Measurements from ENCODE around the gene TRIM75. TPM values are rescaled to one million over a fixed set of nuclear protein-coding genes. Genes with fewer than 3 reads are reported as not detected.
"Not testable (repeated sequence)": the region's sequence is repeated elsewhere in the genome, so short reads cannot be mapped to it uniquely, and the experiment has no call there.

Gene TRIM75
- total RNA-seq, 2 donors from 2014 or later: not detected

- H3K9me3 ChIP-seq: no peaks in the 10 kb centered on the region
- peaks cover 16% of the 10 kb centered on the region for H3K36me3 ChIP-seq
- no peak for ATAC-seq (ENCODE audit: insufficient number of reproducible peaks, low FRiP score, low read depth)
- H3K4me1 ChIP-seq (ENCODE audit: control insufficient read depth in 1 of 2, low read depth in 2 of 2): no peaks in the 10 kb centered on the region
- DNase-seq (ENCODE audit: low spot score): no peak
- H3K27ac ChIP-seq: no peak overlapping the region
- no peak overlapping the region for H3K4me3 ChIP-seq
- H3K27me3 ChIP-seq (replicated peaks; ENCODE audit: insufficient read depth): no peaks in the 10 kb centered on the region
- TF ChIP-seq, protein P1, sequence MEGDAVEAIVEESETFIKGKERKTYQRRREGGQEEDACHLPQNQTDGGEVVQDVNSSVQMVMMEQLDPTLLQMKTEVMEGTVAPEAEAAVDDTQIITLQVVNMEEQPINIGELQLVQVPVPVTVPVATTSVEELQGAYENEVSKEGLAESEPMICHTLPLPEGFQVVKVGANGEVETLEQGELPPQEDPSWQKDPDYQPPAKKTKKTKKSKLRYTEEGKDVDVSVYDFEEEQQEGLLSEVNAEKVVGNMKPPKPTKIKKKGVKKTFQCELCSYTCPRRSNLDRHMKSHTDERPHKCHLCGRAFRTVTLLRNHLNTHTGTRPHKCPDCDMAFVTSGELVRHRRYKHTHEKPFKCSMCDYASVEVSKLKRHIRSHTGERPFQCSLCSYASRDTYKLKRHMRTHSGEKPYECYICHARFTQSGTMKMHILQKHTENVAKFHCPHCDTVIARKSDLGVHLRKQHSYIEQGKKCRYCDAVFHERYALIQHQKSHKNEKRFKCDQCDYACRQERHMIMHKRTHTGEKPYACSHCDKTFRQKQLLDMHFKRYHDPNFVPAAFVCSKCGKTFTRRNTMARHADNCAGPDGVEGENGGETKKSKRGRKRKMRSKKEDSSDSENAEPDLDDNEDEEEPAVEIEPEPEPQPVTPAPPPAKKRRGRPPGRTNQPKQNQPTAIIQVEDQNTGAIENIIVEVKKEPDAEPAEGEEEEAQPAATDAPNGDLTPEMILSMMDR (IDR thresholded peaks at IDR 0.05): no peak
These were observed 25.8 kb downstream of the TRIM75 start for GRCh38 chr4:165079476-165079875.

- H3K36me3 ChIP-seq: peaks cover 30% of the 10 kb centered on the region
- ATAC-seq (ENCODE audit: insufficient number of reproducible peaks, low FRiP score, low read depth); H3K27me3 ChIP-seq (replicated peaks; ENCODE audit: insufficient read depth); H3K4me3 ChIP-seq; H3K27ac ChIP-seq; H3K9me3 ChIP-seq; H3K4me1 ChIP-seq (ENCODE audit: control insufficient read depth in 1 of 2, low read depth in 2 of 2); DNase-seq (ENCODE audit: low spot score): not testable (repeated sequence)
These were observed 31.1 kb downstream of the TRIM75 start for GRCh38 chr4:165084787-165085186.

DNA sequence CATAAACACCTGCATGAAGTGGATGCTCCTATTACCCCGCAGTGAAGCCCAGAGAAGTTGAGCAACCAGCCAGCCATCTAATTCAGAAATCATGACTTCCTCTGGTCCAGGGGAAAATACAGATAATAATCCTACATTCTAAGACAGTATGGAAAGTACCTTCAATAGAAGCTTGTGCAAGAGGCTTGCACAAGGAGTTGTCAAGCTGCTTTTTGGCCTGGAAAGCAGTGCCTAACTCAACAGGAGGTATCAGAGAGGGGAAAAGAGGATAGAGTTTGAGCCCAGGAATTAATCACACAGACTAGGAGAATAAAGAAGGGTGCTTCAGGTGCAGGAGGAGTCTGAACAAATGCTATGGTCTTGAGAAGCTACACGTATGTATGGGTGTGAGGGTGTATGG lies 32.3 kb downstream of the TRIM75 start:
- Histone ChIP-seq H3K4me3 (no peak overlapping the region), H3K4me1 (ENCODE audit: control insufficient read depth in 1 of 2, low read depth in 2 of 2) (no peaks in the 10 kb centered on the region), H3K36me3 (peaks cover 30% of the 10 kb centered on the region), H3K9me3 (no peaks in the 10 kb centered on the region), H3K27ac (no peak overlapping the region), H3K27me3 (replicated peaks; ENCODE audit: insufficient read depth) (no peaks in the 10 kb centered on the region)
- TF ChIP-seq, protein P1 (IDR thresholded peaks at IDR 0.05): no peak
- DNase-seq (ENCODE audit: low spot score) (no peak), ATAC-seq (ENCODE audit: insufficient number of reproducible peaks, low FRiP score, low read depth) (no peak)

- Histone ChIP-seq H3K4me1 (ENCODE audit: control insufficient read depth in 1 of 2, low read depth in 2 of 2) (no peaks in the 10 kb centered on the region), H3K4me3 (no peak overlapping the region), H3K36me3 (peaks cover 30% of the 10 kb centered on the region), H3K9me3 (no peaks in the 10 kb centered on the region), H3K27me3 (replicated peaks; ENCODE audit: insufficient read depth) (no peaks in the 10 kb centered on the region), H3K27ac (no peak overlapping the region)
- TF ChIP-seq, protein P1 (IDR thresholded peaks at IDR 0.05): no peak
- DNase-seq (ENCODE audit: low spot score): no peak
- ATAC-seq (ENCODE audit: insufficient number of reproducible peaks, low FRiP score, low read depth): no peak
These were observed 34.7 kb downstream of the TRIM75 start for GRCh38 chr4:165088366-165088765.

DNA sequence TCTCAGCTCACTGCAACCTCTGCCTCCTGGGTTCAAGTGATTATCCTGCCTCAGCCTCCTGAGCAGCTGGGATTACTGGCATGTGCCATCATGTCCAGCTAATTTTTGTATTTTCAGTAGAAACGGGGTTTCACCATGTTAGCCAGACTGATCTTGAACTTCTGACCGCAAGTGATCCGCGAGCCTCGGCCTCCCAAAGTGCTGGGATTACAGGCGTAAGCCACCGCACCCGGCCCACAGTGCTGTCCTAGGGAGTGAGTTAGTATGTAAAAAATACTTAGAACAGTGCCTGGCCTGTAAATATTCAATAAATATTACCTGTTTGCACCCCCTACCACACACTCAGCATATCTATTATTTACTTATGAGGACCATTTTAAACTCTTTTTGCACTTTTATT lies 38.5 kb downstream of the TRIM75 start:
- H3K4me1 ChIP-seq (ENCODE audit: control insufficient read depth in 1 of 2, low read depth in 2 of 2); H3K4me3 ChIP-seq; H3K27ac ChIP-seq; H3K27me3 ChIP-seq (replicated peaks; ENCODE audit: insufficient read depth); ATAC-seq (ENCODE audit: insufficient number of reproducible peaks, low FRiP score, low read depth); DNase-seq (ENCODE audit: low spot score); H3K9me3 ChIP-seq; H3K36me3 ChIP-seq: not testable (repeated sequence)

GRCh38 chr4:165094873-165095272 lies 41.2 kb downstream of the TRIM75 start:
- no peak for DNase-seq (ENCODE audit: low spot score)
- Histone ChIP-seq H3K36me3 (peaks cover 17% of the 10 kb centered on the region), H3K4me3 (no peak overlapping the region), H3K9me3 (no peaks in the 10 kb centered on the region), H3K27ac (no peak overlapping the region), H3K27me3 (replicated peaks; ENCODE audit: insufficient read depth) (no peaks in the 10 kb centered on the region), H3K4me1 (ENCODE audit: control insufficient read depth in 1 of 2, low read depth in 2 of 2) (no peaks in the 10 kb centered on the region)
- no peak for ATAC-seq (ENCODE audit: insufficient number of reproducible peaks, low FRiP score, low read depth)
- TF ChIP-seq, protein P1 (IDR thresholded peaks at IDR 0.05): no peak
